Measurements from ENCODE around the gene TGFB2.

TGFB2 gene

GRCh38 chr1:218425647-218426342, 80.7 kb downstream of the TGFB2 start:
- no peak for DNase-seq (ENCODE audit: low read depth)

DNA sequence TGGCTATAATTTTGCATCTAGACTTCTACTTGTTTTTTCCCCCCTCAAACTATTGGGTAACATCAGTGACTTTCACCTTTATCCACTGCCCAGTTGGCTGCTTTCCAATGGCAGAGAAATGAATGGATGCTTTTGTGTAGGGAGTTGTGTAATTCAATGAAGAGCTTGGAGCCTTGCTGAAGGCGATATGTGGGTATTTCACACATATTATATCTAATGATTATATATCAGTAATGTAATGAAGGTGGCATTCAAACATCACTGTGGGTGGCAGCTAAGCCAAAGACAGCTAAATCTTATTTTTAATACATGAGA, 81.2 kb downstream of the TGFB2 start:
- no peak for DNase-seq (ENCODE audit: low read depth)

- DNase-seq (ENCODE audit: low read depth): no peak
These were observed 84.2 kb downstream of the TGFB2 start for GRCh38 chr1:218429301-218429700.

GRCh38 chr1:218430346-218430745, 85.2 kb downstream of the TGFB2 start:
- DNase-seq (ENCODE audit: low read depth): no peak

DNA sequence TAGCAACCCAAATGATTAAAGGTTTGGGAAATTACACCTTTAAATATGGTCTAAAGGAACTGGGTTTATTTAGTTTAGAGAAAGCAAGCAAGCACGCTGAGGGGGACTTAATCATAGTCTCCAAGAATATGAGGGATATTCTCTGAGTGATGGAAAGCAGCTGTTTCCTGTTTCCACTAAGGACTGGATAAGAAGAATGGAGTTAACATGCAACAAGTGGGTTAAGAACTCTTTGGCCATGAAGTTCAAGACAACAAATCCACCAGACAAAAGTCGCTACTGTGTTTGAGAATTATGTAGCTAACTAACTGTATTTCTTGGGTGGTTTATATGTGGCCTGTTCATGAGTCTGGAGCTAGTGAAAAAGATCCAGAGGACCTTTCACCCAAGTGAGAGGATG, 85.7 kb downstream of the TGFB2 start:
- no peak for DNase-seq (ENCODE audit: low read depth)

- no peak for DNase-seq (ENCODE audit: low read depth)
These were observed 86.3 kb downstream of the TGFB2 start for GRCh38 chr1:218431476-218431875.

GRCh38 chr1:218433744-218434143, 88.6 kb downstream of the TGFB2 start:
- no peak for DNase-seq (ENCODE audit: low read depth)

GRCh38 chr1:218435528-218435927, 90.4 kb downstream of the TGFB2 start:
- no peak for DNase-seq (ENCODE audit: low read depth)

DNA sequence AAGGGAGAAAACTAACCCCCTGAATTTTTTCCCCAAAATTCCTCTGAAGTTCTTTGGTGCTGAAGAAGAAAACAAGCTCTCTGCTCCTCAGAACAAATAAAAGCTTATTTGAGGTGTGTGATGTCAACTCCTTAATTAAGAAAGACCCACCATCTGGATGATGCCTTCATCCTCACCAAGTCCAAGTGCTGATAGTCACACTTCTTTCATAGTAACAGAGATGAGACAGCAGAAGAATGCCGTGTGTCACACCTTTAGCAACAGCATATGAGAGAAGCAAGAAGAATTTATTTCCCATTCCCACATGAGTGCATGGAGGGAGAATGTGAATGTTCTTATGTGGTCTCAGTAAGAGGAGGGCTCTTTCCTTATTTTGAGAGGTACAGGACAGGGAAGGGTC, 91.2 kb downstream of the TGFB2 start:
- no peak for DNase-seq (ENCODE audit: low read depth)

DNA sequence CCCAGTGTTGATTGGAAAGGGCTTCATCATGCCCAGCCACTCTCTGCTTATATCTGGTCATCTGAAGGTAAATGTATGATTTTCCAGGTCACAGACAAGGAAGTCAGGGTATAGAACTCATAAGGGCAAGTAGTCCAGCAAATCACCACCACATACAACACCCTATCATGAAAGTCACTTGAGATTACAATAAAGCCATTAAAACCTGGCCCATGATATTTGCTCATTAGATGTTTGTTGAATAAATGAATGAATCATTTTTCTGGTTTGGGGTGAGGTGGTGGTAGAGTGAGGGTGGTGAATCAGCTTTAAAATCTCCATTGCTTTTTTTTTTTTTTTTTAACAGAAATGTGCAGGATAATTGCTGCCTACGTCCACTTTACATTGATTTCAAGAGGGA, 91.9 kb downstream of the TGFB2 start:
- no peak for DNase-seq (ENCODE audit: low read depth)

GRCh38 chr1:218439541-218440295, 94.6 kb downstream of the TGFB2 start:
- DNase-seq (ENCODE audit: low read depth): no peak

- DNase-seq (ENCODE audit: low read depth): no peak
These were observed 98.1 kb downstream of the TGFB2 start for GRCh38 chr1:218443255-218443654.

- no peak for DNase-seq (ENCODE audit: low read depth)
These were observed 99.0 kb downstream of the TGFB2 start for GRCh38 chr1:218444173-218444572.

- no peak for DNase-seq (ENCODE audit: low read depth)
These were observed 99.5 kb downstream of the TGFB2 start for GRCh38 chr1:218444588-218444987.

GRCh38 chr1:218447010-218447689, 102.0 kb downstream of the TGFB2 start:
- DNase-seq (ENCODE audit: low read depth): no peak

DNA sequence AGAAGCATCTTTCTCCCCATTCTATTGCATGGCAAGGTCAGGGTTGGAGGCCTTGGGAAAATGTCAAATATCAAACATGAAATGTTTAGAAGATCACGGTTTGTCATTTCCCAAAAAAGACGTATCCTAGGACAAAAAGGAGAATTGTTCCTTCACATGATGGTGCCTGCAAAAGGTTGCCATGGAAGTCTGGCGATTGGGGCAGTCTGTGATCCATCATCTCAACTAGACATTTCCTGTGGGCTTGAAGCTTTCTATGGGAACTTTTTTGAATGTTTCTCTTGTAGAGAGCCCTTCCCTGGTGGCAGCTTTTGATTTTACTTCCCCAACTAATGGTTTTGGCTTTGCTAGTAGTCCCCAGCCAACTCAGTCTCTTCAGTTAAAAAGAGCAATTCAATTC, 106.3 kb downstream of the TGFB2 start:
- no peak for DNase-seq (ENCODE audit: low read depth)

GRCh38 chr1:218454700-218455282, 109.7 kb downstream of the TGFB2 start:
- no peak for DNase-seq (ENCODE audit: low read depth)

DNA sequence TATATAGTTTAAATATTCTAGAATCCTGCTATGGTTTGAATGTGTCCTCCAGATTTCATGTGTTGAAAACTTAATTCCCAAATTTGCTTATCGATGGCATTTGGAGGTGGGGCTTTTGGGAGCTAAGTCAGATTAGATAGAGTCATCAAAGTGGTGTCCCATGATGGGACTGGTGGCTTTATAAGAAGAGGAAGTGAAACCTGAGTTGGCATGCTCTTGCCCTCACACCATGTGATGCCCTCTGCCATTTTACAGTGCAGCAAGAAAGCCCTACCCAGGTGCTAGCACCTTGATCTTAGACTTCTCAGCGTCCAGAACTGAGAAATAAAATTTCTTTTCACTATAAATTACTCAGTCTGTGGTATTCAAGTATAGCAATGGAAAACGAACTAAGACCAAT, 111.3 kb downstream of the TGFB2 start:
- DNase-seq (ENCODE audit: low read depth): no peak

- no peak for DNase-seq (ENCODE audit: low read depth)
These were observed 114.3 kb downstream of the TGFB2 start for GRCh38 chr1:218459450-218459849.

GRCh38 chr1:218459878-218460711, 115.0 kb downstream of the TGFB2 start:
- no peak for DNase-seq (ENCODE audit: low read depth)

DNA sequence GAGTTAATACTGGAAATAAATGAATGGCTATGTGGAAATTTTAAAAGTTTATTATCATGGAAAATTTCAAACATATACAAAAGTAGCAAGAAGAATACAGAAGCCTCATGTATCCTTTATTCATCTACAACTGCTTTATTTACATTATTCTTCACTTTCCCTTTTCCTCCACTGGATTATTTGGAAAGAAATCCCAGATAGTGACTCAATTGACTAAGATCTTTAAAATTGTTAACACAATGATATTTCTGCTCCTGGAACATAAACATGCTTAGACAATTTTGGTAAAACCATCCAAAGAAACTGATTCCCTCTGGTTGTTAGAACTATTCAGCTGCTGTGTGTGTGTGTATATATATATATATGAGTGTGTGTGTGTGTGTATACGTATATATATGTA, 116.2 kb downstream of the TGFB2 start:
- no peak for DNase-seq (ENCODE audit: low read depth)

DNA sequence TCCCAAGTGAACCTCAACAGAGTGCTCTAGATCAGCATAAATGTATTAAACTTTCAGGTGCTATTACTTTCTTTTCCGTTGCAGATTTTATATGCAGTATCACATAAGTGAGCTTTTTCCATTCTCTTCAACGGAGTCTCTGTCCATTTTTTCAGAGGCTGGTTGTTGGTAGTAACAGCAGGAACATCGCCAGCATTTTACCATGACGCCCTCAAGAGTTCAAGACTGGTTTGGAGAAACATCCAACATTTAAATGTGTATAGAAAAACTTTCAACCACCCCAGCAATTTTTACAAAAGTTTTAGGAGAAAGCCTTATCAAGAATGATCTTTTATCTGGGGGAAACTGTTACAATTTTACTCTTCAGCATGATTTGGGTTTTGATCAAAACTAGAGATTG, 117.0 kb downstream of the TGFB2 start:
- DNase-seq (ENCODE audit: low read depth): no peak
